IPS-NIHi11 (cell line): Measurements from ENCODE around the gene PER2.
"Not testable (repeated sequence)": the region's sequence is repeated elsewhere in the genome, so short reads cannot be mapped to it uniquely, and the experiment has no call there.

Experiments
- DNase-seq: peaks from one replicate; pipeline ENCODE4 v3.0.0; 2012; ENCODE audit warnings: mixed read lengths, low spot score

Gene PER2, protein sequence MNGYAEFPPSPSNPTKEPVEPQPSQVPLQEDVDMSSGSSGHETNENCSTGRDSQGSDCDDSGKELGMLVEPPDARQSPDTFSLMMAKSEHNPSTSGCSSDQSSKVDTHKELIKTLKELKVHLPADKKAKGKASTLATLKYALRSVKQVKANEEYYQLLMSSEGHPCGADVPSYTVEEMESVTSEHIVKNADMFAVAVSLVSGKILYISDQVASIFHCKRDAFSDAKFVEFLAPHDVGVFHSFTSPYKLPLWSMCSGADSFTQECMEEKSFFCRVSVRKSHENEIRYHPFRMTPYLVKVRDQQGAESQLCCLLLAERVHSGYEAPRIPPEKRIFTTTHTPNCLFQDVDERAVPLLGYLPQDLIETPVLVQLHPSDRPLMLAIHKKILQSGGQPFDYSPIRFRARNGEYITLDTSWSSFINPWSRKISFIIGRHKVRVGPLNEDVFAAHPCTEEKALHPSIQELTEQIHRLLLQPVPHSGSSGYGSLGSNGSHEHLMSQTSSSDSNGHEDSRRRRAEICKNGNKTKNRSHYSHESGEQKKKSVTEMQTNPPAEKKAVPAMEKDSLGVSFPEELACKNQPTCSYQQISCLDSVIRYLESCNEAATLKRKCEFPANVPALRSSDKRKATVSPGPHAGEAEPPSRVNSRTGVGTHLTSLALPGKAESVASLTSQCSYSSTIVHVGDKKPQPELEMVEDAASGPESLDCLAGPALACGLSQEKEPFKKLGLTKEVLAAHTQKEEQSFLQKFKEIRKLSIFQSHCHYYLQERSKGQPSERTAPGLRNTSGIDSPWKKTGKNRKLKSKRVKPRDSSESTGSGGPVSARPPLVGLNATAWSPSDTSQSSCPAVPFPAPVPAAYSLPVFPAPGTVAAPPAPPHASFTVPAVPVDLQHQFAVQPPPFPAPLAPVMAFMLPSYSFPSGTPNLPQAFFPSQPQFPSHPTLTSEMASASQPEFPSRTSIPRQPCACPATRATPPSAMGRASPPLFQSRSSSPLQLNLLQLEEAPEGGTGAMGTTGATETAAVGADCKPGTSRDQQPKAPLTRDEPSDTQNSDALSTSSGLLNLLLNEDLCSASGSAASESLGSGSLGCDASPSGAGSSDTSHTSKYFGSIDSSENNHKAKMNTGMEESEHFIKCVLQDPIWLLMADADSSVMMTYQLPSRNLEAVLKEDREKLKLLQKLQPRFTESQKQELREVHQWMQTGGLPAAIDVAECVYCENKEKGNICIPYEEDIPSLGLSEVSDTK (N-terminal part only)

DNA sequence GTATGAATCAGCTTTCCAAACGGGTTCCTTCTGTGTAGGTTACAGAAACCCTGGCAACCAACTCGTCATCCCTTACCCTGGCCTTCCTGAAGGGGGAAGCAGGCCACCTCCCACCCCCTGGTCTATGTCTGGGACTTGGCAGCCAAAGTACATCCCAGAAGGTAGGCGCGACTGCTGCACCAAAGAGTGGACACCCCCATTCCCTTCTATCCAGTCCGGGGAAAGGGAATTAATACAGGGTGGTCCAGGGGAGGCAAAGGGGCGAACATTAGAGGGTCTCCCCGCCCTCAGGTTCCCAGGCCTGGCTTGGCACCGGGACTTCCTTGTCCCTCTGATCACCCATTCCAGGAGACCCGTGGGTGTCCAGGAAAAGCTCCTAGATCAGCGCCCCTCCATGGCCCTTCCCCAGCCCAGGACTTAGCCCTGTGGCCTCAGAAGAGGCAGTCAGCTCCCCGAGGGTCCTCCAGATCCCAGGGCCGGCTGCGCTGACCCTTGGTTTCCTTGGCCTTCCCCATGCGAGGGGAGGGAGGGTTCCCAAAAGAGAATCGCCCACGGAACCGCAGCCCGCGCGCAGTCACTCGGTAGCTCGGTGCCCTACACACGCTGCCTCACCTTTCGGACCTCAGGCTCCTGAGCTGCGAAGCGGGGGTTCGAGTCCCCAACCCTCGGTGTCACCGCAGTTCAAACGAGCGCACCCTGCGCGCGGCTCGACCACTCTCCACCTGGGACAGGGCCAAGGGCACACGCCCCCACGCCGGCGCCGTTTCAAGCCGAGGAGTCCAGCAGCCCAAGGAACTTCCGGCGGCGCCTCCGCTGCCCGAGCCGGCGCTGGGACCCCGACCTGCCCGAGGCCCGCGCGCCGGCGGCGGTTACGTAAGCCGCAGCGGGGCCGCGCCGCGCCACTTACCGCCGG is at the start of gene PER2:
PER2 (minus strand) TSS at position 874 of the 913 bp plus-strand sequence. CDS start 10,674 bp downstream, outside the sequence.
- DNase-seq, result peak; percentile 76

DNA sequence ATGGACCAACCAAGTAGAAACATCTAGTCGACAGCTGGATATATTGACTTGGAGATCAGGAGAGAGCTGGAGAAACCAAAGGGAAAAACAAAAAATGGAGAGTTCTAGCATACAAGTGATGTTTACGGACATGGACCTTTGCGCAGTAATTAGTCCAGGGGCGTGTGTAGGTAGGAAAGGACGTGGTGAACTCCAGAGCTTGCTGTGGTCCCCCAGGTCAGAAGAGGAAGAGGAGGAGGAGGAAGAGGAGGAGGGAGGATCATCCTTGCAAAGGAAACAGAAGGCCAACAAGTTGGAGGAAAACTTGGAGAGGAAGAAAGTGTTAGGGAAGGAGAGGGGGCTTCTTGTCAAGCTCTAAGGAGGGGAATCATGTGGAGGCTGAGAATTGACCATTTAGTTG is 49.4 kb upstream of the PER2 start:
- no peak for DNase-seq

DNA sequence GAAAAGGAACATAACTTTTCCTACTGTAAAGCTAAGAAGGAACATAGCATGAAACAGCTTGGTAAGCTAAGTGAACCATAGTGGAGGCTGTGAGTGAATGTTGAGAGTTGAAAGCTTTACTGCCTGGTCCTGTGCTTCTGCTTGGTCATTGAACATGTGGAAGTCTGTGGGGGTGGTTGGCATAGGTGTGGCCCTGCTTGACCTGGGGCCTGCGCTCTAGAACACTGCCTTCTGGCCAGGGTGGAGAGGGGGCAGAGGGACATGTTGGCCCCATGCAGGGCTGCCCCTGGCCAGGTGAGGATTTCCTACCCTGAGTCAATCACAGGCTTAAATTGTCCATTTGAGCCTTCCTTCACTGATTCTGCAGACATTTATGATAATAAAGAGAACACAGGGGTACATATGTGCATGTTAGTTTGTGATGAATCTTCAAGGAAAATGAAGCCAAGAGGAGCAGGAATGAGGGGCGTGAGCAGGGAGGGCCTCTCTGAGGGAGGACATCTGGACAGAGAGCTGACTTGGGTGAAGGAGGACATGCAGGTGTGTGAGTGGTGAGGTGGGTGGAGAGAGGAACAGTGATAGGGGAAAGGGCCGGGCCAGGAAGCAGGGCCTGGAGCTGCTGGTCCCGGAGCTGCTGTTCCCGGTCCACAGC is 48.5 kb upstream of the PER2 start:
- no peak for DNase-seq

GRCh38 chr2:238336151-238336550 is 47.7 kb upstream of the PER2 start:
- no peak for DNase-seq

DNA sequence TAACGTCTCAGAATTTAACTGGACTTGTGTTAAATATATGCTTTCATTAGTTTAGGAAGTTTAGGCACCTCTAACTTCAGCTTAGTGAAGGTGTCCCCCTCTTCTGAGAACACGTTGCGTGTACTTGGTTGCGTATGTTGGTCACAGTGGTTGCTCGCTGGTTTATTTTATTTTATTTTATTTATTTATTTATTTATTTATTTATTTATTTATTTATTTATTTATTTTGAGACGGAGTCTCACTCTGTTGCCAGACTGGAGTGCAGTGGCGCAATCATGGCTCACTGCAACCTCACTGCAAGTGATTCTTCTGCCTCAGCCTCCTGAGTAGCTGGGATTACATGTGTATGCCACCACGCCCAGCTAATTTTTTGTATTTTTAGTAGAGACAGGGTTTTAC is 47.2 kb upstream of the PER2 start:
- not testable (repeated sequence) for DNase-seq

GRCh38 chr2:238334885-238335284 is 46.5 kb upstream of the PER2 start:
- no peak for DNase-seq

DNA sequence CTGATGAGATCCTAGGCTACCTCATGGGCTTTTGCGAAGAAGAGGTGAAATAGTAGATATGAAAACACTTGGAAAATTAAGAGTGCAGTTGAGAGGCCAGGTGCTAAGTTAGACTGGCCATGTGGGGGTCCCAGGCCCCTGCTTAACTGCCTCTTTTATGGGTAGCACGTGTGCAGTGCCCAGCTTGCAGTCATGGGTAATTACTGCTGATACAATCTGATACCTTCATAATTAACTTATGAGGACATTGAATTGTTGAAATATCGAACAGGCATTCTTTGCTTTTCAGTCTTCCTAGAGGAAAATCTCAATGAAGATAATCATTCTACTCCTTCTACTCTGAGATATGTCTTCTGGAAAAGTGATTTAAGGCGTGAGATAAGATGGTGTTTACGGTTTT is 43.5 kb upstream of the PER2 start:
- DNase-seq, result no peak

- DNase-seq, result no peak
These were observed 42.0 kb upstream of the PER2 start for GRCh38 chr2:238330391-238330790.

DNA sequence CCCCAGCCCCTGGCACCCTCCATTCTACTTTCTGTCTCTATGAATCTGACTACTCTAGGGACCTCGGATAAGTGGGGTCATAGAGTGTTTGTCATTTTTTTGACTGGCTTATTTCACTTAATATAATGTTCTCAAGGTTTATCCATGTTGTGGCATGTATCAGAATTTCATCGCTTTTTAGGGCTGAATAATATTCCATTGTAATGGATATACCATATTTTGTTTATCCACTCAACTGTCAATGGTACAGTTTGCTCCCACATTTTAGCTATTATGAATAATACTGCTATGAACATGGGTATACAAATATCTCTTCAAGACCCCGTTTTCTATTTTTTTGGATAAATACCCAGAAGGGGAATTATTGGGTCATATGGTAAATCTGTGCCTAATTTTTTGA is 39.3 kb upstream of the PER2 start:
- DNase-seq, result no peak

GRCh38 chr2:238326801-238327365 is 38.5 kb upstream of the PER2 start:
- DNase-seq, result no peak

- DNase-seq, result no peak
These were observed 37.3 kb upstream of the PER2 start for GRCh38 chr2:238325694-238326093.

DNA sequence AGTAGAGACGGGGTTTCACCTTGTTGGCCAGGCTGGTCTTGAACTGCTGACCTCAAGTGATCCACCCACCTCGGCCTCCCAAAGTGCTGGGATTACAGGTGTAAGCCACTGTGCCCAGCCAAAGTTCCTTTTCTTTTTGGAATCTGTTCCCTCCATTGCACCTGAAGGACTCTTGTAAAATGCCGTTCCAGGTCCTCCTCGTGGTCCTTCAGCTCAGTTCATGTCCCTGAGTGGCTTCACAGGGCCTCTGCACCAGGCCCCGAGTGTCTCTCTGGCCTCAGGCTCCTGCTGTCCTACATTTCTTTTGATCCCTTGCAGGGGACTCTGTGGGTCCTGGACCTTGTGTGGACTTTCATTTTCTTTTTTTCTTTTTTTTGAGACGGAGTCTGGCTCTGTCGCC is 35.8 kb upstream of the PER2 start:
- not testable (repeated sequence) for DNase-seq

DNA sequence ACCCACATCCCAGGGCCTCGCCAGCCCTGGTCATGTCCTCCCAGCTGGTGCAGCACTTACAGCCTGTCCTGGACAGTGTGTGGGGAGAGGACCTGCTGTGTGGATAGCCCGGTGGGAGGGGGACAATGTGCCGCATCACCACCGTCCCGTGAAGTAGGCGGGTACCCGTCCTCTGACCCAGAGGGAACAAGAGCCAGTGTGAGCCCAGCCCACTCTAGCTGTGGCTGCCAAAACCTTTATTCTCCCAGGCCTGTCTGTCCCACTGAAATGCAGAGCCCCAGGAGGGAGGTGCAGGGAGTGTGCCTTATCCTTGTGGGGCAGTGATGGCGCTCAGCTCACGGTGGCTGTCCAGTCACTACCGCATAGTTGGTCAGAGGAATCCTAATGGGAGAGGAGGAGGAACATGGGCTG is 33.6 kb upstream of the PER2 start:
- no peak for DNase-seq

- DNase-seq, result no peak
These were observed 33.1 kb upstream of the PER2 start for GRCh38 chr2:238321467-238321866.

- DNase-seq, result peak; percentile 64
These were observed 32.4 kb upstream of the PER2 start for GRCh38 chr2:238320648-238321281.

DNA sequence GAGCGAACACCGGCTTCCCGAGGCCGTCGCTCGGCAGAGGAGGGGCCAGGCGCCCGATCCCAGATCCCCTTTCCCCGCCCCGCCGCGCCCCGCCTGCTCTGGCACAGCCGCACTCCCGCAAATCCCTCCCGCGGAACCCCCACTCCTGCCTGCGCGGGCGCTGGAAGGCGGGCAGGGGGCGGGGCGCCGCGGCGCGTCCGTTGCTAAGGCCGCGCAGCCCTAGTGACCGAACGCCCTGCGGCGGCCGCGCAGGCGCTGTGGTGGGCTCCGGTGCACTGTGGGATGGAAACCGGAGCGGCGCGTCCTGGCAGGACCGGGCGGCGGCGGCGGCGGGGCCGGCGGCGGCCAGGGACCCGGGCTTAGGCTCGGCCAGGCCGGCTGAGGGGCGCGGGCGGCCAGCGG is 31.8 kb upstream of the PER2 start, which contains the start of gene TRAF3IP1:
TRAF3IP1 (plus strand) TSS at position 273 of the 402 bp plus-strand sequence. CDS start 145 bp downstream, outside the sequence.
- DNase-seq, result peak; percentile 98

GRCh38 chr2:238315031-238315595 is 26.7 kb upstream of the PER2 start:
- no peak for DNase-seq

DNA sequence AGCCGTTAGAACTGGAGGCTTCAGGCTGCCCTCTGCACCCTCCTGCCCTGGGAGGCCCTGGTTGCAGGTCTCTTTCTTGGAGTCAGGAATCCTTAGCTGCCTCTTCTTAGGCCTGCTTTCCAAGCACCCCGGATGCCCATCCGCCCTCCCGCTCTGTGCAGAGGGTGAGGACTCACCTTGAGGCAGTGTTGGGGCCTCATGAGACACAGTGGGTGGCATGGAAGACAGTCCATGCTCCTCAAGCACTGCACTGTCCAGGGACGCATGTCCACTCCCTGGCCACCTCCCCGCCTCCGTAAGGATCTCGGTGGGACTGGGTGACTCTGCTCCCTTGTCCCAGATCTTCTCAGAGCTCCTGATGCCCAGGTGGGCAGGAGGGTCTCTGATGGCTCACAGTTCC is 26.2 kb upstream of the PER2 start:
- no peak for DNase-seq

GRCh38 chr2:238313991-238314350 is 25.6 kb upstream of the PER2 start:
- DNase-seq, result no peak
